ENCODE results near the gene LARGE1.

Gene LARGE1

DNA sequence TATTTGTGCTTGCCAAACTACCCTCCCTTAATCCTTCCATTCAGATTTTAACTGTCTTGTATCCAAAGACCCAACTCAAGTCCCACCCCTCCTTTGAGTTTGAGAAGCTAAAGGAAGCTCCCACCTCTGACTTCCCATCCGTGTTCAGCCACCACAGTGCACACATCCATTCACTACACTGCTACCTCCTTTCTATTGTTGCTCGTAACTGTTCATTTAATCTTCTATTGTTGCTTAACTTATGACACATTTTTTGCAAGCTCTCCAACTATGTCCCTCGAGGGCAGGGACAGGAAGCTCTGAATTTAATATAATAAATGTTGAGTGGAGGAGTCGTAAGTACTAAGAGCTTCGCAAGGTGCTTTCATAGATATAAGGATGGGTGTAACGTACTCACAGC, 10.4 kb downstream of the LARGE1 start:
- no peak for DNase-seq

DNA sequence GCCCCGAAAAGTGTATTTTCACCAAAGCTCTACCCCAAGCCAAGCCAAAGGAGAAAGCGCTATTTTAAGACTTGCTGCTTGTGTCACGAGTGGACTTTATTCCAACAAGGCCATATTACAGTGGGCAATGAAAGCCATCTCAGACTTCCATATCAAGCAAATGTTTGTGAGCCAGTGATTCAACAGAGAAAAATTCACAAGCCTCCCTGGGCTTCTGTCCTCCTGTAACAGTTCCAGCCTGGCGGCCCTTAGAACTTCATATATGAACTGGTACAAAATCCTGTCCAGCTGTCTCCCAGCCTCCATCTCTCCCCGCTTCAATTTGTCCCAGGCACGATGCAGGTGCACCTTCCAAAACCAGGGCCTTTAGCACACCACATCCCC, 11.2 kb downstream of the LARGE1 start:
- no peak for DNase-seq

DNA sequence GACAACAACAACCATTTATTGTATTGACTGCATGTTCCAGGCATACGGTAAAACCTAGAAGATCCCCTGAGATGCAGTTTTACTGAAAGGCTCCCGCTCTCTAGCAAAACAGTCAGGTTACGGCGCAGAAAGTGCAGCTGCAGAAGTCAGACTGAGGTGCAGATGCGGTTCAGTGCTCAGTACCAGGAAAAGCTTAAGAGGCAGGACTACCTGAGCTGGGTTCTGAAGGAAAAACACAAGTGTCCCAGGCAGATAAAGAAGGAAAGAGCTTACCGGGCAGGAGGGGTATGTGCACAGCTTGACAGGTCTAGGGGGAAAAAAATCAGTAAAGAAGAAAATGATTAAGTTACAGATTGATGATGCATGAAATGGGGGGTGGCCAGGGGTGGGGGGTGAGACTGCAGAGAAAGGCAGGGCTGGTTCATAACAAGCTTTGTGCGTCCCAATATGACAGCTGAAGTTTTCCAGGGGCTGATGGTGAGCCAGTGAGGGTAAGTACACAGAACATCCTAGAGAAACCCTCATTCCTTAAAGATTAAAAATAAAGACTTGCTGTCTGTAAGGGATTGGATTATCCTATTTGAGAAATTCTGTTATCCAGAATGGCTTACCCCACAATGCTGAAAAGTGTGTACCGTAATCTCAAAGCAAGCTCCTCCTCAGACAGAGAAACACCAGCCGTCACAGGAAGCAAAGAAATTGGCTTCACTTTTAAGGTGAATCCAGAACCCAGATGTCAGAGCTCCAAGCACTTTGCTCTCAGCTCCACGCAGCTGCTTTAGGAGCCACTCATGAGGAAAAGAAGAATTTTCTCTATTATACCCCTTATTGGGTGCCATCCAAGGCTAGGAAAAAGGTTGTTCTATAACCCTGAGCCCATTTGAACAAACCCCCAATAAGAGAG, 11.9 kb downstream of the LARGE1 start:
- no peak for DNase-seq

DNA sequence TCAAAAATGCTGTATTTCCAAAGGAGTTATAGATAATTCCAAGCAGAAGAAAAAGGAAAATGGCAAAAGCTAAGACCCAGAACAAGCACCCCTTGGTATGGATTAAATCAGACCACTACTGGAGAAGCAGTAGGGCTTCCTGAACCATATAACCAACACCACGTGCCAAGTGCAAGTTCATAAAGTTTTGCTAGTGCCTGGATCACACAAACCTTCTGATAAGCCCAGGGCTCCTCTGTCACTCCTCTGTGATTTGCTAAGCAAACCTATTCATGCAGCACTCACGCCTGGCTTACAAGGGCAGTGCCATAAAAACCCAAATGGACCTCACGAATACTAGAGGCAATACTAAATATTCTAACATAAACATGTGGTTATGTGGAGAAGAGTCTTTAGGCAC, 13.3 kb downstream of the LARGE1 start:
- no peak for DNase-seq

DNA sequence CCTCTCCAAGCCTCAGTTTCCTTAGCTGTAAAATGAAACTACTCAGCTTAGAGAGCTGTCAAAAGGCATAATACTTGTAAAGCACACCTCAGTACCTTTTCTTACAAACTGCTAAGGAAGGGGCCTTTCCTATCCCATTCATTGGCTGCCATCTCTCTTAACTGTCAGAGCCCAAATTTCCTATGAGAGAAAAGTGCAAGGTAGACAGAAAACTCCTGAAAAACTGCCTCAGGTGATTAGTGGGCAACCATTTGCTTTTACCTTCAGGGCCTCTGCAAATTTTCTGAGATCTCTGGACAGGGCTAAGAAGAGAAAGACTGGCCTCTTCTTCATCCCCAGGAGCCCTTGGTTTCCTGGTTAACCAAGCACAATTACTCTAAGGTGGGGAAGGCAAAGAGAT, 13.8 kb downstream of the LARGE1 start:
- DNase-seq, result no peak

DNA sequence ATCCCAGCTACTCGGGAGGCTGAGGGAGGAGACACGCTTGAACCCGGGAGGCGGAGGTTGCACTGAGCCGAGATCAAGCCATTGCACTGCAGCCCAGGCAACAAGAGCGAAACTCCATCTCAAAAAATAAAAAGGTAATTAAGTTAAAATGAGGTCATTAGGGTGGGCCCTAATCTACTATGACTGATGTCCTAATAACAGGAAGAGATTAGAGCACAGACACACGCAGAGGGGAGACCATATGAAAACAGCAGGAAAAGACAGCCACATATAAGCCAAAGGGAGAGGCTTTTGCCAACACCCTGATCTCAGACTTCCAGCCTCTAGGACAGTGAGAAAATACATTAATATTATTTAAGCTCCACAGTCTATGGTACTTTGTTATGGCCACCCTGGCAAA, 17.3 kb downstream of the LARGE1 start:
- no peak for DNase-seq

DNA sequence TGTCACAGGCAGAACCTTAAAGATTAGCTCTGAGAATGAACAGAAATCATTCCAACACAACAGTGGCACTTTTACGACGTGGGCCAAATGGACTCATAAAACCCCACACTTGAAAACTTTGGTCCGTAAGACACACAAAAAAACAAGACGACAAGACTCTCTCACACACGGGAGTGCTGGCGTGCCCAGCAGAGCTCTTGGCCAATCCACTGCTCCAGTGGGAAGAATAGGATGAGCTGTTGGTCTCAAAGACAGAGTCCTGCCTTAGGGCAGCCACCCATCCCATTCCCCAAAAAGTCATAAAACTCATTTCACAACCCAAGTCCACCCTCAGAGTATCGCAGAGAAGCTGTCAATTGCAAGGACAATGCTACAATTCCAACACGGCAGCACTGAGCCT, 18.2 kb downstream of the LARGE1 start:
- DNase-seq, result no peak

DNA sequence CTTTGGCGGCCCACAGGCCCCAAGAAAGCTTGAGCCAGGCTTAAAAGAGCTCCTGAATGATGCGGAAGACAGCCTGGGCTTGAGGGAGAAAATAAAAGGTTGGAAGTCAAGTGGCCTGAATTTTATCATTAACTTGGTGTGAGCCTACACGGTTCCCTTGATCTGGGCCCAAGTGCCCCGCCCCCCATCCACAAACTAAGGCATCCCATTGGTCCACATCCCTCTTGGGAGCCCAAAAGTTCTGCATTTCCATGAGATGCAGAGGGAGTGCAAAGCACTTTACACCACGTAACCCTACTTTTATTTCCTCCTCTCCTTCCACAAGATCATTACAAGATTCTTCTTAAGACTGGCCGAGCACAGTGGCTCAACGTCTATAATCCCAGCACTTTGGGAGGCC, 22.2 kb downstream of the LARGE1 start:
- no peak for DNase-seq

DNA sequence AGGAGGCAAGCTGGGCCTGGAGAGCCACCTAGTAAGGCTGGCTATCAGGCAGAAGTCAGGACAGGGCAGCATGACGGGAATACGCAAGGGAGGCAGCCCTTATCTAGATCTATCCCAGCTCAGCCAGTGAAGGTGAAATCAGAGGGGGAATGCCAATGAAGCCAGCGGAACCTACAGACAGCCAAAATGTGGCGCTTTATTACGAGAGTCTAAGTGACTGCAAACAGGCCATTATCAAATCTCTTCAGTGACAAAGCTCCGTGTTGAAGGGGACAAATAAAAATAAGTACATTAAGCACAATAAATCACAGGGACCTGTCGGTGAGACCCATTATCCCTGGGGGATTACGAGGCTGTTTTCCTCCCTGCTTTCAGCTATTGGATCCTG, 22.8 kb downstream of the LARGE1 start:
- DNase-seq, result no peak

DNA sequence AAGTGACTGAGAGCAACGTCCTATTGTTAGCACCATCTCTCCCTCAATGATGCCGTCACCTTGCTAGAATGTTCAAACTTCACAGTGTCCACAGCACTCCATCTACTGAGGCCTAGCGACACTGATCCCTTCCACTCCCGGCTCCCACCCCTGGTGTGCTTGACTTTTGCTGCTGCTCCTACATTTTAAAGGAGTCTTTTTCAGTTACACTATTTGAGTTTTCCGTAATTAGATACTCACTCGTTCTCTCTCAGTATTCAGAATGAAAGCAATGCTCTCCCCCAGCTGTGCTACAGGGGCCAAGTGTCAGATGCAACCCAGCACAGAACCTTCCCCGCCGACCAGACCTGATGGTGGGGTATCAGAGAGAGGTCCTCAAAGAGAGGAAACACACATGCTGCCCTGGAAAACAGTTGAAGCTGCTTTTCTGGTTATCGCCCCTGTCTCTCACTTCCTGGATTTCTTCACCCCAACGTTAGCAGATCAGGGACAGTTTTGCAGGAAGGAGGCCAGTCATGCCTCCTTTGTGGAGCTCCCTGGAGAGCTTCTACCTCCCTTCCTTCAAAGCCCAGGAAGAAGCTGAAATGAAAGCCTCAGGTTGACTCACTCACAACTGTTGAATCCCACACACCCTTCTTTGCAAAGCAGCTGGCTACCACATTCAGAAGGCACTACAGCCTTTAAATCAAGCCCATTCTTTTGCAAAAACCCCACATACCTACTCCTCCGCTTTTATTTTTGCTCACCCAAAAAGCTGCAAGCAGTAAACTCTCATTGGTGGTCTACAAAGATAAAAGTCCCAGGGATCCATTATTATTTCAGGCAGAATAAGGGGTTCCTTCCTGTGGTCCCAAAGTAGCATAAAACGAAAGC, 23.5 kb downstream of the LARGE1 start:
- no peak for DNase-seq

DNA sequence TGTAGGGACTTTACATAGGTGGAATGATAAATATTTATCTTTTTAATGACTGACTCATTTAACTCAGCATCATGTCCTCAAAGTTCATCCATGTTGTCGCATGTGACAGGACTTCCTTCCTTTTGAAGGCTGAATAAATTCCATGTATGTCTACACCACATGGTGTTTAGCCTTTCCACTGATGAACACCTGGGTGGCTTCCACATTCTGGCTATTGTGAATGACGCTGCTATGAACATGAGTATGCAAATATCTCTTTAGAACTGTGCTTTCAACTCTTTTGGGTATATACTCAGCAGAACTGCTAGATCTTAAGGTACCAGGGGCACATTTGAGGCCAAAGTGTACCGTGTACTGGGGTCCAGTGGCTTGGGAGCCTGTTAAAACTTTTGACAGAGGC, 24.1 kb downstream of the LARGE1 start:
- no peak for DNase-seq

DNA sequence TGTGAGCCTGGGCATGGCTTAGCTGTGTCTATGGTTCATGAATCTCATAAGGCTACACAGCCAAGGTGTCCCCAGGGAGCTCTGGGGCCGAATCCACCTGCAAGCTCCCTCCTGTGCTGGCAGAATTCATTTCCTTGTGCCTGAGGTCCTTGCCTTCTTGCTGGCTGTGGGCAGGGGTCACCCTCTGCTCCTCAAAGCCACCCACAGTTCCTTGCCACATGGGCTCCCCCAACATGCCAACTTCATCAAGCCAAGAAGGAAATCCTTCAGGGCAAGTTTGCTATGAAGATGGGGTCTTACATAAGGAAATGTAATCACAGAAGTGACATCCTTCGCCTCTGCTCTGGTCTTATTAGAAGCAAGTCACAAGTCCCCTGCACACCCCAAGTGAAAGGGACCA, 24.8 kb downstream of the LARGE1 start:
- no peak for DNase-seq

DNA sequence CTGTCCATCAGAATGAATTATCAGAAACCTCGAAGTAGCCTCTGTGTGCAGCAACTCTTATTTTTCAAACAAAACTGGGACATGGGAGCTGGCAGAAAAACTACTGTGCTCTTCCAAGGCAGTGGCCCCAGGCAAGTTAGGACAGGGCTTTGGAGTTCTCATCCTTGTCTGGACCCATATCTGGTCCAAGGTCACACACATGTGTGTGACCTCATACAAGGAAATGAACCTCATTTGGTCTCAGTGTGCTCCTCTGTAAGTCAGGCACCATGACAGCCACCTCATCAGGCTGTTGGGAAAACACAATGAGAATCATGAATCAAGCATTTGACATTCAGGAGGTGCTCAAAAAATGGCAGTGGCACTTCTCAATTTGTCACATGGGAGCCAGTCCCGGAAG, 25.8 kb downstream of the LARGE1 start:
- DNase-seq, result no peak

DNA sequence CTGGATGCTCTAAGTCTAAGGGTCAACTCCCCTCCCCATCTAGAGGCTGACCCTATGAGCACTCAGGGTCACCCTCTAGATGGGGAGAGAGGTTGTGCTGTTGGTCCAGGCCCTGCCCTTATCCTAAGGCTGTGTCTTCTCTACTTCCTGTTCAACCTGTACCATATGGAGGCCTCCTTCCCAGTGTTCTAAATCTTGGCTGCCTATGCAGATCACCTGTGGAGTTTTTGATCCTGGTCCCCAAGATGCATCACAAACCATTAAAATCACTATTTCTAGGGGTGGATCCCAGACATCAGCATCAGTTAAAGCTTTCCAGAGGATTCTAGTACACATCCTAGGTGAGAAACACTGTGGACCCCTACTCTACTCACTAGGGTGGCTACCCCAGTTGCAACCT, 26.2 kb downstream of the LARGE1 start:
- DNase-seq, result no peak

DNA sequence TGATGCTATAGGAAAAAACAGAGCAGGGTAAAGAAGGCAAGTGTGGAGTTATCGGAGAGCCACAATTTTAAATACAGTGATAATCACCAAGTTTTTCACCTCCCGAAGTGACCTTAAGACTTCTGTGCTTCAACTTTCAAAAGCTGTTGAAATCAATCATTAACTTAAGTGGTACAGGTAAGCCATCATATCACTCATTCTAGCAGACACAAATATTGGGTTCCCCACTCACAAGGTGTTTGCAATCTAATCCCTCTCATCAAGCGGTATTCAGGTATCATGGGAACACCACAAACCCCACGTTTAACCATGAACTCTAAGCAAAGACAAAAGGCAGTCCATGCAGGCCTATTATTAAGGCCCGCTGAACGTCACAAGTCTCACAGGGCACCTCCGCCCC, 26.8 kb downstream of the LARGE1 start:
- DNase-seq, result no peak

DNA sequence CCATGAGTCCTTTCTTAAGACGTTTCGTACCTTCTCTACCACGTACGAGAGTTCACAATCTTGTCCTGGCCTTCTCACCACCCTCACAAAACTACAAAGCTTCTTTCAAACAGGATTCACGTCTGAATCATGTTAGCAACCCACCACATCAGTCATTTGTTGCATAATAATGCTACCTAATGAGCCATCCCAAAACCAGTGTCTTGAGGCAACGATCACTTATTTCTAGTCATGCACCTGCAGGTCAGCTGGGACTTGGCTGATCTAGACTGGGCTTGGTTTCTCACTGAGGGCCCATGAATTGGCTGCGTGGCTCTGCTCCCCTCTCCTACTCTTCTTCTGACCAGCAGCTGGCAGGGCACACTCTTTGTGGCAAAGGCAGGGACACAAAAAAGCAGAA, 28.3 kb downstream of the LARGE1 start:
- no peak for DNase-seq

DNA sequence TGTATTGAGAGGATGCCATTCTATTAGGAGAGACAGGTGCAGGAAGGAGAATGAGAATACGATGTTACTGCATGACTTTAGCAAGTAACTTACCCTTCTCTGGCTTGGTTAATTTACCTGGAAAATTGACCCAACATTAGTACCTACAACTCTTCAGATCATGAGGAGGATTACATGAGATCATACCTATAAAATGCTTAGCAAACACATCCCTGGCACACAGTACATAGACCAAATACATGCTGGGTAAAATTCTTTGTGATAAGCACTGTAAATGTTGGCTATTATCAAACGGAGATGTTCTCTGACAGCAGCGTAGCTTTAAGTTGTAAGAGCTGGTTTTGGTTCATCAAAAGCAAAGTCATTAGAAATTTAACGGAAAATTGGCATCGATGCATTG, 28.8 kb downstream of the LARGE1 start:
- DNase-seq, result no peak

DNA sequence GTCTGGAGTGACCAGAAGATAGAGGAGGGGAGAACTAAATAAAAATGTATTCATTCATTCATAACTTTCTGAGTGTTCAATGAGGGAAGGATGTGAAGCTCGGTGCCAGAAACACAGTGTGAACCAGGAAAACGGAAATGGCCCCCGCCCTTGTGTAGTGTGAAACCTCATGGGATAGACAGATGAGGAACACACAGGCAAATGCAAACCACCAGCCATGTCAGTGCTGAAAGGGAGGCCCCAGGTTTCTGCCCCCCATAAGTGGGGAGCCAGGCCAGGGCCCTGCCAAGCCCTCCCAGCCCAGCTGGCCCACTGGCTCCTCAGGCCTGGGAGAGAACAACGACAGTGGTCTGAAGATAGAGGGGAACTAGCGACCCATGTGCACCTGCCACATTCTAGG, 30.5 kb downstream of the LARGE1 start:
- DNase-seq, result no peak

DNA sequence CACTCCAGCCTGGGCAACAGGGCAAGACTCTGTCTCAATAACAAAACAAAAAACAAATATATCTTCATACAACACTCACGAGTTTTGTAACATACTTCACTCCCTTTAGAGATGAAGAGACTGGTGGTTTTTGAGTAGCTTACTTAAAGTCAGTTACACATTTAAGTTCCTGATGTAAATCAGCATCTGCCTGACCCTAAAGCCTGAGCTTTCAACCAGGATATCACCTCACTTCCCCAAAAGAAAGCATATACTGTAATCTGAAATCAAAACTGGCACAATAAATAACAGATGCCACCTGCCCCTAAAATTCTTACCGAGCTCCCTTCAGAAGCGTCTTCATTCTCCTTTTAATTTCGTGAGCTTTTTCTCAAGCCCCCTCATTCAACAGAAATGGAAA, 31.5 kb downstream of the LARGE1 start:
- no peak for DNase-seq

DNA sequence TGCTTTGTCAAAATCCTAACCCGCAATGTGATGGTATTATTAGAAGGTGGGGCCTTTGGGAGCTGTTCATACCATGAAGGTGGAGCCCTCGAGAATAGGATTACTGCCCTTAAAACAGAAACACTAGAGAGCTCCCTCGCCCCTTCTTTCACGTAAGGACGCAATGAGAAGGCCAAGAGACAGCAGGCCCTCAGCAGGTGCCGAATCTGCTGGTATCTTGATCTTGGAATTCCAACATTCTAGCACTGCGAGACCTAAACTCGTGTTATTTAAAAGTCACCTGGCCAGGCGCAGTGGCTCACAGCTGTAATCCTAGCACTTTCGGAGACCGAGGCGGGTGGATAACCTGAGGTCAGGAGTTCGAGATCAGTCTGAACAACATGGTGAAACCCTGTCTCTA, 33.1 kb downstream of the LARGE1 start:
- DNase-seq, result no peak

DNA sequence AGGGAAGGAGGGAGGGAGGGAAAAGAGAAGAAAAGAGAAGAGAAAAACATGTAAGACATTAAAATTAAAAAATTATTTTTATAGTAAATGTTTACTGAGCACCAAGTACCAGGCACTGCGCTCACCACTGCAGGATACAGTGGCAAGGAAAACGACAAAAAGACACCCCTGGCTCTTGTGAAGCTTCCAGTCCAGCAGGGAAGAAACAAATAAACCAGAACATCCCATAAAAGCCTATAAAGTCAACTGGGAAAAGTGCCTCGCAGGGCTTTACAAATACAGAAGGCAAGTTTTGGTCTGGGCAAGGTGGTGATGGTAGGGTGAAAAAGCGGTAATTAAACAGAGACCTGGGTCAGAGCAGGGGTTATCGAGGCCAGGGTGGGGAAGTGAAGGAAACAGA, 33.6 kb downstream of the LARGE1 start:
- DNase-seq, result no peak

DNA sequence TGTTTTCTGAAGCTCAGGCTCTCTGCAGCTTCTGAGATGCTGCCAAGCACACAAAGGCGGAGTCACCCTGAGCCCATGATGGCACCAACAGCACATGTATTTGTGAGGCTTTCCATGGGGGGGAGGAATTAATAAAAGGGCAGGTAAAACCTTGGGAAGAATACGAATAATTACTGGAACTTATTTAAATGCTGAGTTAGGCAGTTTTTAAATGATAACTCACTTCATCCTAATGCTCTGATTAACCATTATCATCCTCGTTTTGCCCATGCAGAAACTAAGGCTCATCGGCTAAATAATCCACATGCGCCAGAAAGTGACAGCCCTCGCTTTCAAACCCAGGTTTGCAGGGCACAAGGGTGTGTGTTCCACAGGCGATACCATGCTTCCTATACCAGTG, 35.4 kb downstream of the LARGE1 start:
- no peak for DNase-seq

DNA sequence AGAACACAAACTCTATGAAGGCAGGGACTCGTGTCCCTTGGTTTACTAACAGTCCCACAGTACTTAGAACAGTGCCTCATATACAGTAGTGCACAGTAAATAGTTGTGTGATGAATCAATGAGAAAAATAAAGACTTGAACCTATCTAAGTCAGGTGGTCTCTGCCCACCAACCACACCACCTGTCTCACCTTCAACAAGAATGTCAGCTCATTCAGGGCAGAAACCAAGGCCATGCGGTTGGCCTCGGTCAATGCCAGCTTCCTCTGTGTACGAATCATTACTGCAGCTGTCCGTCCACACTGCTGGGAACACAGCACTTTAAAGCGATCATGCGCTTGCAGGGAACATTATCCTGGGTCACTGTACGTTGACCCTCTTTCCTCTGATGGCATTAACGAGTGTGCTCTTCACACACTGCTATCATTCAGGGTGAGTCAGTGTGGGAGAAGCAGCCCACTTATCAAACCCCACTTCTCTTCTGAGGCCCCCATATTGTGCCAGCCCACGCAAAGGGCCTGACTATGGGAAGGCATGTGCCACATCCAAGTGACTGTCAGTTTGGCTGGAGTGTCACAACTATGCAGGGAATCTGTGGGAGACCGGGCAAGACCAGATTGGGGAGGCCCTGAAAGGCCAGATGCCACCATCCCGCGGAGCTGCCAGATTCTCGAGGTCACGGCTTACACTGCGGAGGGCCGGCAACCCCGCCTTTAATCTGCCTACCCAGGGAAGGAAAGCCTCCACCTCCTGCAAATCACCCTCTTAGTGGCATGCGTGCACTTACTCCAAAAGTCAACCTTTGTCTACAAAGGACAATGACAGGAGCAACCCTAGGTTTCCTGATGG, 36.1 kb downstream of the LARGE1 start:
- DNase-seq, result no peak

Data from DMS 273 treated with DMSO at 0.1 percent for 48 hours (cell line).